Mesenteric fat pad (tissue), 1 donor: ENCODE measurements around the gene C14orf132. TPM values are rescaled to one million over a fixed set of nuclear protein-coding genes. Genes with fewer than 3 reads are reported as not detected.

Experiments used
- DNase-seq: peaks from one replicate; pipeline ENCODE4 v3.0.0-alpha.2; 2020; ENCODE audit warnings: low spot score
- total RNA-seq: library from RNA; stranded (reverse); fragmentation: NEBNext Ultra II Directional; extraction: Animal tissue kit (Norgen Biotek cat#: 25700); gene quantifications from one replicate; pipeline ENCODE4 v1.2.1, GENCODE V29; 2021
- donor health status: DM: yes; HTN: yes; CAD: no.

The C14orf132 gene
- total RNA-seq, 1 donor from 2014 or later = 2.7 TPM

DNA sequence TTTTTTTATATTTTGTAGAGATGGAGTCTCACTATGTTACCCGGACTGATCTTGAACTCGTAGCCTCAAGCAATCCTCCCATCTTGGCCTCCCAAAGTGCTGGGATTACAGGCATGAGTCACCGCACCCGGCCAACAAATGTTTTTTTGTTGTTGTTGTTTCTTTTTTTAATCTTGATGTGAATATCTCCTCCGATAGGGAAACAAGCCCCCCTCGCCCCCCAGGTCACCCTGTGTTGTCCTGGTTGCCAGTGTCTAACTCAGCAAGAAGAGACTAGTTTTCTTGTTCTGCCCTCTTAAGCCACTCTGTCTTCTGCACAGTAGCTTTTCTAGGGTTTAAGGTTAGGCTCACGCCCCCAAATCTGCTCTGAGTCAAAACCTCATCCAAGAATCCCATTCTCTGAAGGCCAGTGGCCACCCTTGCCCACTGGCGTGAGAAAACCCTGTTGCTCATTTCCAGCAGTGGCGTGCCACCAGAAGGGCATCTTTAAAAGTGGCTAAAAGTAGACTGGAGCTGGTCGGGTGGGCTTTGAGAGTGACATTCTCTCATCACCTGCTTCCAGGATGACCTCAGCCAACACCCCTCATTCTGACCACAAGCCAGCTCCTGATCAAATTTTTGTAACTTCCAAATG is 42.7 kb downstream of the C14orf132 start:
- peak; percentile 55 for DNase-seq

DNA sequence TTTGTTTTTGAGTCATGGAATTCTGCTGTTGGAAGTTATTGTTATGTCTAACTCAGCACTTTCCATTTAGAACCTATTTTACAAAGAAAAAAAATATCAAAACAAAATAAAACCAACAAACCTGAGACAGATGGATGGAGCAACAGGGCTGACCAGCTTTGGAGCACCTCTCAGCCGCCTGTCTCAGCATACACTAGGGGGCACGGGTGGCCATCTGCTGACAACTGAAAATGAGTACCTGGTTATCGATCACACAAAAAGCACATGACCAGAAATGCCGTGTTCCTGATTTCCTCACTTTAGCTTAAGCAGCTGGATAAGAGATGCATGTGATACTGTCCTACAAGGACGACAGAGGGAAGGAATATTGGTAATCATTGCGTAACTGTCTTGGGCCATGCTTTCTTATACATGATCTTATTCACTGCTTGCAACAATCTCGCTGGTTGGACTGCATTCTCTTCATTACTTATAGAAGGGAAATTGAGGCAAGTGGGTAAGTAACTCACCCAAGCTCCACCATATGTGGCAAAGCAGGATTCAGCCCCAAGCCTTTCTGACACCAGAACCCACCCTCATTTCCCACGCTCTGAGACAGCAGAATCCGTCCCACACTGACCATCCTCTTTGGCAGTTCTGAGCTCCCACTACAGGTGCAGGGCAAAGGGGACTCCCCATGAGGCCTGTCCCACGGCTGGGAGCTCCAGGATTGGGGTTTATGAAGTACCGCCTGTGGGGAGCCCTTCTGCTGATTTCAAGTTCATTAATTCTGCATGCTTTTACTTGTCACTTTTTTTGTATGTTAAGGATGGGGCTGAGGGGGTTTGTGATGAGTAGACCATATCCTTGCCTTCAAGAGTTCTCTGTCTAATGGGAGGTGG is 43.5 kb downstream of the C14orf132 start:
- peak; percentile 51 for DNase-seq

DNA sequence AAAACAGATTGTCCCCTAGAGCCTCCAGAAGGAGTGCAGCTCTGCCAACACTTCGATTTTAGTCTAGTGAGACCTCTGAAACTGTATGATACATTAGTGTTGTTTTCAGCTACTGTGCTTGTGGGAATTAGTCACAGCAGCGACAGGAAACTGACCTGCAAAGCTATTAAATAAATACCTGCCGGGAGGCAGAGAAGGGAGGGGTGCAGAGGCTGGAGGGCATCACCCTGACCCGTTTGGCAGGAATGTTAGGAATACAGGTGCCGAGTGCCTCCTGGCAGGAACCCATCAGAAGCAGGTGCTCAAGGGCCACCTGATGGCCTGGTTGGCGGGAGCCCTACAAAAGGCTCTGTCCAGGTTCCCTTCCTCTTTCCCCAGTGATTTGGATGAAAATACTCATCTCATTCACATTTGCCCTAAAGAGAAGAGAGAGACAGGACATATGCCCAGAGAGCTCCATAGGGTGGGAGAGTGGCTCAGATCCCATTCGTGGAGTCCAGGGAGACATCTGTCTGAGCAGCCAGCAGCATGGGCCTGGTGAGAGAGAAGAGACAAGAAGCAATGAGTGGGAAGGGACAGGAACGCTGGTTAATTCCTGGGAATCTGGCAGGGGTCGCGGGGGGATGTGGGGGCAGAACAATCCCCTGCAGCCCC is 44.6 kb downstream of the C14orf132 start:
- peak; percentile 57 for DNase-seq

DNA sequence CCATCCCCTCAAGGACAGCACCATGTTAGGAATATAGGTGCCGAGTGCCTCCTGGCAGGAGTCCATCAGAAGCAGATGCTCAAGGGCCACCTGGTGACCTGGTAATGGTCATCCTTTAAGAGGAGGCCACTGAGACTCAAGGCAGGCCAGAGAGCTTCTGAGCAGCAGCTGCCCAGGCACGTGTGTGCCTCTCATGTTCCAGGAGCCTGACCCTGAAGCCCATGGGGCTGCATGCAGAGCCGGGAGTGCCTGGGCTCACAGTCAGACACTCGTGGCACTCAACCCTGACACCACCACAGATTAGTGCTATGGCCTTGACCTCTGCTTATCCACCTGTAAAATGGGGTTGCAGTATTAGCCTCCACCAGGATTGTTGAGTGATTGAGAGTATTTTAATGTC is 45.6 kb downstream of the C14orf132 start:
- peak; percentile 69 for DNase-seq

DNA sequence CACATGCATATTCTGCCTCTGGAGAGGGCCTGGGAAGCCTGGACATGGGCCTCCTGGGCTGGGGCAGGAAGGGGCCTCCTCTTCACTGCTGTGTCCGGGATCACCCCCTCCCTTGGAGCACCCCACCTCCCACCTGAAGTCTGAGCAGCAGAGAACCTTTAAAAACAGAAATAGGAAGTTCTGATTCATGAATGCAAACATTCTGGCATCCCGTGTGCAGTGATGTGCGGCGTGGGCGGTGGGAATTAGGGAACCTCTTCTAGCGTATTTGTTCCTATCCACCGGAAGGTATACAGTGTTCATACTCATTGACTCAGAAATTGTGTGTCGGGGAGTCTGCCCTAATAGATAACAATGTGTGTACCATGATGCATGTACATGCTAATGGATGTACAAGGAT is 46.2 kb downstream of the C14orf132 start:
- peak; percentile 47 for DNase-seq

DNA sequence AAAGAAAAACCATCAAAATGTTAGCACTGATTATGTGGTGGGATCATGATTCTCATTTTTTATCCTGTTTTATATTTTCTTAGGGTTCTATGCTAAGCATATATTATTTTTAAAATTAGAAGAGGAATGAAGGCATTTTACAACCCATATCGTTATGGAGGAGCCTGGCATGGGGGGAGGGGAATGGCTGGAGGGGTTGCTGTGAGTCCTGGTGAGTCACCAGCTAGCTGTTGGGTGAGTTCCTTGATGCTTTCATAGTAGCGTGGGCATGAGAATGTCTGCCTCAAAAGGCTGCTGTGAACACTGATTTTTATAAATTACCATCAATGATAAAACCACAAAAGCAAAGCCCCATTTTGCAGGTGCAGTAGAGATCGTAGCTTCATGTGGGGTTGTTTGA is 46.9 kb downstream of the C14orf132 start:
- DNase-seq = no peak

DNA sequence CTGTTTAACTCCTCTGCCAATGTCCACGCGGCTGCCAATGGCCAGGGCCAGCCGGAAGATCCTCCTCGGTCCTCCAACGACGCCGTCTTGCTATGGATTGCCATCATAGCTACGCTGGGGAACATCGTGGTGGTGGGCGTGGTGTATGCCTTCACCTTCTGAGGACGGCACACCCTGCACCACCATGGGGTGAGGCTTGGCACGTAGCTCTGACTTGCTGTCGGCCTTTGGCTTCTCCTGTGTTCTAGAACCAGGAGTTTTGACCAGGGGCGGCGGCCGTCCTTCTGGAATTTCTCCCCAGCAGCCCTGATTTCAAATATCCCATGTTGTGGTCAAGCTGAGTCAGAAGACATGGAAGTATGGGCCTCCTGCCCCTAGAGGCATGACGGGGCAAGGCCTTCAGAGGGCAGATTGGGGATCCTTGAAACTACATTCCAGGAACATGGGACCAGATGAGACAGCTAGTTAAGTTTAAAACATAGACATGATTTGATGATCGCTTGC is 47.5 kb downstream of the C14orf132 start:
- DNase-seq = peak; percentile 81

DNA sequence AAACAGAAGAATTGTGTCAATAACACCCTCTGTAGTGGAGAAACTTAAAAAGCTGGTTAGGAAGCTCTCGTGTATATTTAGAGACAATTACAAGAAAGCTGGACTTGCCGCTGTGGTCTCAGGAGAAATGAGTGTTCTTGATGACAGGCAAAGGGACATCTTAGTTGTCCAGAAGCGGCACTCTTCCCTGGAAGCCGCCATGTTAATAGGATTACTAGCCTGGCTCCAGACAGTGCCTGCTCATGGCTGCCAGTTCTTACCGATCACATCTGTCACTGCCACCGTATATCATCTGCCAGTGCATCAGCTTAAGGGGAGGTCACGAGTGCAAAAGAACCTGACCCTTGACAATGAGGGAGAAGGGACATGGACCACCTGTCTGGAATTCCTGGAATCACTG is 48.9 kb downstream of the C14orf132 start:
- no peak for DNase-seq

DNA sequence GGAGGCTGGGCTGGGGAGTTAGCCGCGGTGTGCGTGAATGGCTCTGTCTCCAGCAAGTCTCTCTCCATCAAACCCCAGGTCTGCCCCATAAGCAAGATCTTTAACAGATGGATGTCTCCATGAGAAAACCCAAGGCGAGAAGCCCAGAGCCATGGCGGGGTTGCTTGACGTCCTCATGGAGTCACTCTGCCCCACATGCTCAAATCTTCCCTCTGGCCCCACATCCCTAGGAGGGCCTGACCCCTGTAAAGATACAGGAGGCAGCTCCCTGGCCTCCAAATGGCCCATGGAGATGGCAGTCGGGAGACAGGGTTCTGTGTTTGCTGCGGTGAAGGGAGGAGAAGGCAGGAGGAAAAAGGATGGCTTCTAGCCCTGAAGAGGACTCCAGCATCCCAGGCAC is 49.3 kb downstream of the C14orf132 start:
- peak; percentile 79 for DNase-seq

DNA sequence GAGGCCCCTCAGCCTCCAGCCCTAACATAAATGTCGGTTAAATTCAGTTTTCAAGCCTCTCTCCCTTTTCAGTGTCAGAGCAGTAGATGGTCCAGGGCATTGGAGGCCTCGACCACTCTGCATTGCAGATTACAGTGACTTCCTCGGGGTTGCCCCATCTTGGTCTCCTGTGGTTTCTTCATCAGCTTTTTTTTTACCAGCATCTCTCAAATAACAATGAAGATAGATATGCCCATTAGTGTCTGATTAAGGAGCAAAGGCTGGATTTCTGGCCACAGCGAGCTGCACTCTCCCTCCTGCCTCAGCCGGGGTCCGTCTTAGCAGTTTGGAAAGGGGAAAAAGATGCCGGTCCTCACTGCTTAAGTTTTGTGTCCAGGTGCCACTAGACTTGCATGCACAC is 49.7 kb downstream of the C14orf132 start:
- peak; percentile 74 for DNase-seq

DNA sequence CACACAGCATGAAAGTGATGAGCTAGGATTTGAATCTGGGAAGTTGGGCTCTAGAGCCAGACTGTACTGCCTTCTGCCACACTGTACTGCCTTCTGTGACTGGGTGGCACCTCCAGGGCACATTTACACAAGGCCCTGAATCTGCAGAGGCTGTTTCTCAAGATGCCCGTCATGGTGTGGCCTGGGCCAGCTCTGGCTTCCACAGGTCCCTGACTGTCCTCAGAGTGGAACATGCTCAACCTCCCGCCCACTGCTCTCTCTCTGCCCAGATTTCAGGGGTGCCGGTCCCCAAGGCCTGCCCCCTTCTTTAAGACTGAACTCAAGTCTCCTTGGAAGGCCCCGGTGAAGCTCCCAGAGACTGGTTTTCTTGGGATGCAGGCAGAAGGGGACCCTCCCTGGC is 50.2 kb downstream of the C14orf132 start:
- DNase-seq = peak; percentile 87

DNA sequence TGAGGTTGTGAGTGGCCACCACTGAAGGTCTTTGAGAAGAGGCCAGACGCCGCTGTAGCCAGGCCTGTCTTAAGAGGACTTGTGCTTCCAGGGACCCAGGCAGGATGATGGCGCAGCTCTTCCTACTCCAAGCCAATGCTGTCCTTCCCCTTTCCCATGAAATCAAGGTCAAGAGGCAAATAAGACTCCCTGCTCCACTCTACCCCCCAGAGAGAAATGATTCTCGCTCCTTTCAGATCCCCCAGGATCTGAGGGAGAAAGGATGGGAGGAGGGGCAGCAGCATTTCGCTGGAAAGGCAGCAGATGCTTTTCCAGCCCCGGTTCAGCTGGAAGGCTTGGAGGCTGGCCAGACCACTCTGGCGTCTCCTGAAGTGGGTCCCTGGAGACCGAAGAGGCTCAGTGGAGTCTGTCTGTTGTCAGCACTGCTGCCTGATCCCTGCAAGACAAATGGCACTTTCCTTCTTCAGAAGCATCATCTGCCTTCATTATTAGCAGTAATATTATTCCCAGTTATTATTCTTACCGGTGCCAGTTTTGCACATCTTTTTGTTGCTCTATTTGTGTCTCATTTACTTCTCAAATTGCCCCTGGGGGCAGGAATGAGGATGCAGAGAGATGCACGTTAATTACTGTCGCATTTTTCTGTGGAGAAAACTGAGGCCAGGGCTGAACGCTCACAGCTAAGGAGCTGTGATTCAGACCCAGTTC is 51.4 kb downstream of the C14orf132 start:
- DNase-seq = peak; percentile 86

DNA sequence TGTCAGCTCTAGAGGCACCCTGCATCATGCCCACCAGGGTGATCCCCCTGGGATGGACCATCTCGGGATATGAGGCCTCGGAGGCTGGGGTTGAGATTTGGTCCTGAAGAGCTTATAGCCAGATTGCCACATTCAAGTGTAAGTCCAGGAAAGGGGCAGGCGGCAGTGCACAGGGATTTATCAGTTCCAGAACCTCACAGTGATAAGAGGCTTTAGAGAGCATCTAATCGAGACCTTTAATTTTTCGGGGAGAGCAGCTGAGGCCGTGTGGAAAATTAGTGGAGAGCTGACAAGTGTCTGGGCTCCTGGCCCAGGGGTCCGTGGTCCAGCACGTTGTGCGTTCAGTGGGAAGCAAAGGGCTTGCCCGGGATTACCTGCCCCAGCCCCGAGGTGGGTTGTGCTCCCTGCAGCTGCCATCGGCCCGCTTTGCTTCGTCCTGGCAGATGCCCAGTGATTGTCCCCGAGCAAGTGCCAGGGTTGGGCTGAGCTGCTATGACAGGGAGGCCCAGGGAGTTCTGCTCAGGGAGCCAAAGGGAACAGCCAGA is 52.1 kb downstream of the C14orf132 start:
- peak; percentile 80 for DNase-seq

DNA sequence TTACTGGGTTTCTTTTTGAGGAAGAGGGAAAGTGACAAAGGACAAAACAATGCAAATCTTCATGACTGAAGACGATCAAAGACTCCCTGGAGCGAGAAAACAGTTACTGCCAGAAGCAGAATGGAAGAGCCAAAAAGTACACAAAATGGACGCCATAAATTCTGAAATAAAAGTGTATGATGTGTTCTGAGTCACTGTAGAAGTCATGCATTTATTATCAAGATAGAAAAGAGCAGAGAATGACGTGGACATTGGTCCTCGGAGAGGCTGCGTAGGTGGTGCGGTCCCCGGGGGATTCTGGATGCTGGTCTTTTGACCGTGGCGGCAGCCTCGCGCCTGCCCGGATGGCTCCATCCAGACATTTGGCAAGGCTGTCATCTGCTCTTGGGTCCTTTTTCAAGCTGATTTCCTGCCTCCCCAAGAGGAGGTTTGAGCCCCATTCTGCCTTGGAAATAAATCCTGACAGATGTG is 52.8 kb downstream of the C14orf132 start:
- peak; percentile 55 for DNase-seq

DNA sequence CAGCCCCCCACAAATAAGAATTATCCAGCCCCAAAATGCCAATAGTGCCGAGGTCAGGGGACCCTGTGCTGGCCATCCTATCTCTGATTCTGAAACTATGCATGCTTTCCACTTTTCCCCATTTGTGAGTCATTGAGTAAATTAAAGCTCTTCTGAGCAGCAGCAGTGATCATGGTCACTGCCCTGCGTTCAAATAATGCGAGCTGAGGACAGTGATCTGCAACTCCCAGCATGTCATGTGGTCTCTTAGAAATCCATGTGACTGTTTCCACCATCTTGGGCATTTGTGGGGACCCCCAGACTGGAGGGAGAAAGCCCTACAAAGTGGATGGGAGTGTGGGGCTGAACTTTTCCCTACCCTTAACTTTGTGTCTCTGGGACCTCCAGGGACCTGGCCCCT is 53.8 kb downstream of the C14orf132 start:
- DNase-seq = peak; percentile 39

DNA sequence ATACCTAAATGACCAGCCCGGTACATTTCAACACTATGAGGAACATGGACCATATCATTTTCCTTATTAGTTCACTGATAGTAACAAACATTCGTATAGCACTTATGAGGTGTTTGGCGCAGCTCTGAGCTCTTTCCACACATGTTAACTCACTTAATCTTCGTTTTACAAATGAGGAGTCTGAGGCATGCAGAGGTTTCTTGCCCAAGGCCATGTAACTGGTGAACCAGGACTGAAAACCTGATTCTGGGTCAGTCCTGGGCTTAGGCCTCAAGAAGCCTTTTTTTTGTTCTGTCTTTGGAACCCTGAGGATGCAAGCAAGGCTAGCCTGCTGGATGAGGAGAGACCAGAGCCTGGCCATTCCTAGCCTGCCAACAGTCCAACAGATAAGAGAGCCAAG is 55.0 kb downstream of the C14orf132 start:
- DNase-seq = peak; percentile 37

DNA sequence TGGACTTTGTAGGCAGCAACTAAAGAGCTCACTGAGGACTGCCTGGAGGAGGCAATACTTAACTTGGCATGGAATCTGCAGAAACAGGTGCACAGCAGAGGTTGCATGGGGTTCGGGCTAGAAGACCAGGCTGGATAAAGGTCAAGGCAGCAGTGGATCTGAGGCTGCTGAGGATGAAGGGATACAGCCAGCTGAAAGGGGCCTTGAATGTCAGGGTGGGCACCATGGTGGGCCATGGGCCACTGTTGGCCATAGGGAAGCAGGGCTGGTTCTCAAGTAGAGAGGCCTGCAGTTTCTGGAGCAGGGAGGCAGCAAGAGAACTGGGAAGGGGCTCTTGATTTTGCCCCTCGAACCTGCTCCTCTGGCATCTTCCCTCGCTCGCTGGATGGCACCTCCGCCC is 55.5 kb downstream of the C14orf132 start:
- DNase-seq = peak; percentile 11

DNA sequence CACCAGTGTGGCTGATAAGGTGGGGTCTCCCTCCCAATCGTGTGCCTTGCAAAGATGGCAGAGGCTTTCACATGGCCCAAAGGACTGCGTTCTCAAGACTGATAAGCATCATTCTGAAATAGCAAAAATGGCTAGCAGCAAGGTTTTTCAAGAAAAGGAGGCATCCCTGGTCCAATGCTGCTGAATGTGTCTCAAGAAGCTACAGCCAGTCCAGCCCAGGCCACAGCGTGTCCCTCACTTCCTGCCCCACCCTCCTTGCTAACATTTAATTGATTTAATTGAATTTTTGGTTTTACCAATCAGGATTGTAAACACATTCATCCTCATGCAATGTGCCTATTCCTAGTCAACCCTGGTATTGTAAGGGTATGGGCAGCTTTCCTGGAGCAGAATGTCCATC is 55.9 kb downstream of the C14orf132 start:
- DNase-seq = peak; percentile 26

DNA sequence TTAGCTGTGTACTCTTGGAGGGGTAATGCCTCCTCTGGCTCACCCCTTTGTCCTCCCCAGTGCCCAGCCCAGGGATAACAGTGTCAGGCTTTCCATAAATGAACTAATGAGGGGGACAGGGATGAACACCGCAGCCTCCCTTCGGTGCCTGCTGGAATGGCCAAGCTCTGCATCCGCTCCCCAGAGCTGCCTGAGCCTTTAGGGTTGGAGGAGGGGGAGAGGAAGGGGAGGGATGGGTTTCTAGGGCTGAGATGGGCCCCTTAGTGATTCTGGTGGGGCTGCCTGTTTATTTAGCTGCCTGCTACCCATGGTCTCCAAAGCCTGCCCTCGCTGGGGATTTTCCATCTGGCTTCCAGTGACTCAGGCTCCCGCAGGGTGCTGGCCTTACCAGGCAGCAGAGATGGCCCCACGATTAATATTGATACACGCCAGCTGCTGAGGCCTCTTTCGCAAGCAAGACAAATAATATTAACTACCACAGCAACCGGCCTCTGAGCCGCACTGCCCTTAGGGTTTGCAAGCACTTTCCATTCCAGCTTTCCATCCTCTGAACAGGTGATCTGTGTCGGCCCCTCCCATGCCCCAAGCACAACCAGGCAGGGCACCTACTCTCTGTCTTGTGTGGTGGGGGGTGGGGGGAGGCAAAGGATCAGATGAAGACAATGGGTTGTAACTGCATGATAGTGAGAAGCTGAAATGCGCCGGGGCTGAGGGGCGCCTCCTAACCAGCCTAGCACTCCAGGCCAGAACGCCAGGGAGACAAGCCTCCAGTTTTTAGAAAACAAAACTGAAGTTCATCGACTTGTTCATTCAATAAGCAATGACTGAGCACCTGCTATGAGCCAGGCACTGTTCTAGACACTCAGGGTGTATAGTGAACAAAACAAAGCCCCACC is 56.7 kb downstream of the C14orf132 start:
- peak; percentile 77 for DNase-seq
